ENCODE data around the gene TMEM72.

DNA sequence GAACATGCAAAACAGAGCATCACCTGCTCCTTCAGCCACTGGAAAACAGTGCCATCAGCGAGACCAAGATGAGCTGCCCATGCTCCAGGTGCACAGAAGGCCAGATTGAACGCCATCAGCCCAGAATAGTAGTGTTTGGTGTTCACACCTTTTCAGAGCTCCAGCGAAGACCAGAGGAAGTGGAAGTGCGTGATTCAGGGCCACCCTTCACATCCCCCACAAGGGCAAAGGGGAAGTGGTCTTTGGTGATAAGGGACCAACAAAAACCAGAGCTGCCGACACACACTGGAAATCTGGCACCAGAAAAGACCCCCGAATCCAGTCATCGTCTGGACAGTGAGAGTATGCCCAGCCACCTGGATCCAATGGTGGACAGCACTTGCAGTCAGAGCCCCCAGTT lies 29.5 kb upstream of the TMEM72 start:
- TF ChIP-seq CTCF (IDR thresholded peaks at IDR 0.05) (no peak), POLR2A (IDR thresholded peaks at IDR 0.05) (no peak), POLR2AphosphoS5 (IDR thresholded peaks at IDR 0.05; ENCODE audit: insufficient read depth in 1 of 2, low read depth in 1 of 2) (no peak)

Data from vagina (tissue), 2 donors.